HG02970 (cell line): ENCODE results near the gene TUBGCP6.
"Not testable (repeated sequence)": the region's sequence is repeated elsewhere in the genome, so short reads cannot be mapped to it uniquely, and the experiment has no call there.

Experiments used
- ATAC-seq: cut with Tn5 transposase; IDR thresholded peaks from one replicate; pipeline ENCODE4 v1.9.1; 2021; ENCODE audit warnings: mild to moderate bottlenecking, moderate library complexity, moderate number of reproducible peaks; ENCODE audit not compliant: unreplicated experiment, low FRiP score

The TUBGCP6 gene

DNA sequence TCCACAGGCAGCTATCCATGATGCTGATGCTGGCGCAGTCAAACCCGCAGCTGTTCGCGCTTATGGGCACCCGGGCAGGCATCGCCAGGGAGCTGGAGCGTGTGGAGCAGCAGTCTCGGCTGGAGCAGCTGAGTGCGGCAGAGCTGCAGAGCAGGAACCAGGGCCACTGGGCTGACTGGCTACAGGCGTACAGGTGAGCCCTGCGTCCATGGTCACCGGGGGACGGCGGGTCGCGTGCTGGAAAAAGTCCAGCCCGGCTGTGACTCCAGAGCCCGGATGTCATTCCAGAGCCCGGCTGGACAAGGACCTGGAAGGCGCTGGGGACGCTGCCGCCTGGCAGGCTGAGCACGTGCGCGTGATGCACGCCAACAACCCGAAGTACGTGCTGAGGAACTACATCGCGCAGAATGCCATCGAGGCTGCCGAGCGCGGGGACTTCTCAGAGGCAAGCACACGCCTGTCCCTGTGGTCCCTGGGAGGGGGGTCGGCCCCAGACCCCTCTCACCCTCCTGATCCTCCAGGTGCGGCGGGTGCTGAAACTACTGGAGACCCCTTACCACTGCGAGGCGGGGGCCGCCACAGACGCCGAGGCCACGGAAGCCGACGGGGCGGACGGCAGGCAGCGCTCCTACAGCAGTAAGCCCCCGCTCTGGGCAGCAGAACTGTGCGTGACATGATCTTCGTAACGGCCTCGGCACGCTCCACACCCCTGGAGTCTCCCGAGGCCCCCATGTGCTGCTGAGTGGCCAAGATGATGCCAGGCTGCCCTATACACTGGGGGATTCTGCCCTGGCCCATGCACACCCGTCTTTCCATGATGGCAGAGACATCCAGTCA, 27.9 kb downstream of the TUBGCP6 start:
- ATAC-seq, result no peak

DNA sequence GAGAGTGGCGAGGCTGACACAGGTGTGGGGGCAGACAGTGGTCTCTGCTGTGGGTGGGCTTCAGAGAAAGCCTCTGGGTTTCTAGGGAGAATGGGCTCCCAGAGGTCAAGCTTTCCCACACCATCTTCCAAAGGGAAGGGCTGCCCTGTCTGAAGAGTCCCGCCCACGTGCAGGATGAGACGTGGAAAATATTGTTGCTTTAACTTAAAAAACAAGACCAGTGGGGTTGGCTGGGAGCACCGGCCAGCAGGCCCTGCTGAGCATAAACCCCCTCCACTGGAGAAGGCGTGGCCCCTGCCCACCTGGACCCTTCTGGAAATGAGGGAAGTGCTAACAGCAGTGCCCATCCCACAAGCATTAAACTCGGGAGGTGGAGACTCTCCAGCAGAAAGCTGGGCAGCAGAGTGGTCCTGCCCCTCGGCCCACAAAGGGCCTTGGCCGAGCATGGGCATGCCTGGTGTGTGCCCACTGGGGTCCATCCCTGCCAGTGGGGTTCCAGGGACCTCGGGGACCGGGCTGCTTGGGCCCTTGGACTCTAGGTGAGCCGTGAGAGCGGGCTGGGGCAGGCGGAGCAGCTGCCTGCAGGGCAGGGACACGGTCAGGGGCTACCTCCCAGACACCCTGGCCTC, 28.7 kb downstream of the TUBGCP6 start:
- ATAC-seq, result no peak

DNA sequence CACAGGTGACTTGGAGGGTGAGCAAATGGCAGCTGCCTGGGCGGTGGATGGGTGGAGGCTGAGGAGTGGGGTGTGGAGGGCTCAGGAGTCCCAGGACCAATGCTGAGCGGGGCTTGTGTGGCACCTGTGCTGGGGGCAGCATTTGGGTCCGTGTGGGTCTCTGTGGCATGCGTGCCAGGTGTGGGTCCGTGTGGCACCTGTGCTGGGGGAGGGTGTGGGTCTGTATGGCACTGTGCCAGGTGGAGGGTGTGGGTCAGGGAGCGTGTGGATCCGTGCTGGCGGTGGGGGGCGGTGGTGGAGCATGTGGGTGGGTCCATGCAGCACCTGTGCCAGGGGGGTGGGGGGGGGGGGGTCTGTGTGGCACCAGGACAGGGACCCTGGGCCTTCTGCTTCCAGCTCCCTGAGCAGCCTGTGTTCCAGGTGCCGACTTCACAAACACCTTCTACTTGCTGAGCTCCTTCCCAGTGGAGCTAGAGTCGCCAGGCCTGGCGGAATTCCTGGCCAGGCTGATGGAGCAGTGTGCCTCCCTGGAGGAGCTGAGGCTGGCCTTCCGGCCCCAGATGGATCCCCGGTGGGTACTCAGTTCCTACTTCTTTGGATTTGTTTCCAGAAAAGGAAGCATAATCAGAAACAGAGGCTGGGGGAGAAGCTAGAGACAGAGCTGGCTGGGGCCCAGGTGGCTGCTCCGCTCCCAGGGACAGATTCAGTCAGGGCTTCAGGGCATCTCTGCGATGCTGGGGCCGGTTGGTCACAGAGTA, 29.3 kb downstream of the TUBGCP6 start:
- no peak for ATAC-seq

DNA sequence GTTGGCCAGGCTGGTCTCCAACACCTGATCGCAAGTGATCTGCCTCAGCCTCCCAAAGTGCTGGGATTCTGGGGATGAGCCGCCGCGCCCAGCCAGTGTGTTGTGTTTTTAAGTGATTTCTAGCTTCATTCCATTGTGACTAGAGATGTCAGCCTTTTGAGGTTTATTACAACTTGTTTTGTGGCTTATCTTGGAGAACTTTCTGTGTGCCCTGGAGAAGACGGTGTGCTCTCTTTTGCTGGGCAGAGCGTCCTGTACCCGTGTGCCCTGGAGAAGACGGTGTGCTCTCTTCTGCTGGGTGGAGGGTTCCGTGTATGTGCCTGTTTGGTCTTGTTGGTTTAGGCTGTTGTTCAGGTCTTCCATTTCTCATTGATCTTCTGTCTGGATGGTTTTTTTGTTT, 31.6 kb downstream of the TUBGCP6 start:
- ATAC-seq, result no peak

DNA sequence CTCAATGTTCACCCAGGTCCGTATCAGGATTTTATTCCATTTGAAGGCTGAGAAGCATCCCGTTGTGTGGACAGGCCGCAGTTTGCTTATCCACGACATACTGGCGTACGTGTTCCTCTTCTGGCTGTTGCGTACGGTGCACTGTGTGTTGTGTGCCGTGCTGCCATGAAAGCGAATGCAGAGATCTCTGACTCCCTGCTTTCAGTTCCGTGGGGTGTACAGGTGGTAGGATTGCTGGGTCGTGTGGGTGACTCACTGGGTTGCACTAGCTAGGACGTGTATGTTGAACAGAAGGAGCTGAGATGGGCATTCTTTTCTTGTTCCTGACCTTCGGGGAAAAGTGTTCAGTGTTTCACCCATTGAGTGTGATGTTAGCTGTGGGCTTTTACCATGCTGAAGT, 33.7 kb downstream of the TUBGCP6 start:
- ATAC-seq, result no peak

DNA sequence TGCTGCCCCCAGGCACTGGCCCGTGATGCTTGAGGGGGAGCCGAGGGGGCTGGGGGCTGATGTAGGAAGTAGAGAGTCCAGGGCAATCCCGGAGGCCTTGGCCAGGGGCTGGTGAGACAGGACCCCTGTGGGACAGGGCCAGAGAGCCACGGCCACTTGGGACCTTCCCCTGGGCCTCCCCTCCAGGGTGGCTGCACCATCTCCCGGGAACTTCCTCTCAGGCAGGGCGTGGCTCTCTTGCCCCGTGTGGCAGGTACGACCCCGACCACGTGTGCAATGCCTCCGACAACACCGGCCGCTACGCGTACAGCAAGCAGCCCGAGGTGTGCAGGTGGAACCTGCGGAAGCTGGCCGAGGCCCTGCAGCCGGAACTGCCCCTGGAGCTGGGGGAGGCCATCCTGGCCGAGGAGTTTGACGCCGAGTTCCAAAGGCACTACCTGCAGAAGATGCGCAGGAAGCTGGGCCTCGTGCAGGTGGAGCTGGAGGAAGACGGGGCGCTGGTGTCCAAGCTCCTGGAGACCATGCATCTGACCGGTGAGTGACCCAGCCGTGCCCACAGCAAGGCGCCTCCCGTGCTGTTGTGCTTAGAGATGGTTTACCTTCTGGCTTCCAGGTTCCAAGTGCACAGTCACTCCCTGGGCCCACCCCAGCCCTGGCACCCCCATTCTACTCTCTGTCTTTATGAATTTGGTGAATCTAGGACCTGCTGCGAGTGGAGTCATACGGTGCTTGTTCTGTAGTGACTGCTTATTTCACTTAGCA, 34.3 kb downstream of the TUBGCP6 start:
- no peak for ATAC-seq

DNA sequence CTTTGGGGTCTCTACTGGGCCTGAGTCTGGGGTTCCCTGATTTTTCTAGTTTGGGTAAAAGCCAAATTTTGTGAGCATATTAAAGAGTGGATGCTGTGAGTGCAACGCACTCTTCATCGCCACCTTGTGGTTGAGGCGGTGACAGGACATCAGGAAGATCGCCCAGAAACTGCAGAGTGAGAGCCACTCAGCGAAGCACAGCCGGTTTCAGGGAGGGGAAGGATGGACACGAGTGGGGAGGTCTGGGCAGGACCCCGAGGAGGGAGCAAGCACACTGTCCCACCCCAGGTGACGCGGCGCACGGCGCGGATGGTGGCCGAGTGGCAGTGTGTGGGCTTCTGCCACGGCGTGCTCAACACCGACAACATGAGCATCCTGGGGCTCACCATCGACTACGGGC, 34.9 kb downstream of the TUBGCP6 start:
- no peak for ATAC-seq

DNA sequence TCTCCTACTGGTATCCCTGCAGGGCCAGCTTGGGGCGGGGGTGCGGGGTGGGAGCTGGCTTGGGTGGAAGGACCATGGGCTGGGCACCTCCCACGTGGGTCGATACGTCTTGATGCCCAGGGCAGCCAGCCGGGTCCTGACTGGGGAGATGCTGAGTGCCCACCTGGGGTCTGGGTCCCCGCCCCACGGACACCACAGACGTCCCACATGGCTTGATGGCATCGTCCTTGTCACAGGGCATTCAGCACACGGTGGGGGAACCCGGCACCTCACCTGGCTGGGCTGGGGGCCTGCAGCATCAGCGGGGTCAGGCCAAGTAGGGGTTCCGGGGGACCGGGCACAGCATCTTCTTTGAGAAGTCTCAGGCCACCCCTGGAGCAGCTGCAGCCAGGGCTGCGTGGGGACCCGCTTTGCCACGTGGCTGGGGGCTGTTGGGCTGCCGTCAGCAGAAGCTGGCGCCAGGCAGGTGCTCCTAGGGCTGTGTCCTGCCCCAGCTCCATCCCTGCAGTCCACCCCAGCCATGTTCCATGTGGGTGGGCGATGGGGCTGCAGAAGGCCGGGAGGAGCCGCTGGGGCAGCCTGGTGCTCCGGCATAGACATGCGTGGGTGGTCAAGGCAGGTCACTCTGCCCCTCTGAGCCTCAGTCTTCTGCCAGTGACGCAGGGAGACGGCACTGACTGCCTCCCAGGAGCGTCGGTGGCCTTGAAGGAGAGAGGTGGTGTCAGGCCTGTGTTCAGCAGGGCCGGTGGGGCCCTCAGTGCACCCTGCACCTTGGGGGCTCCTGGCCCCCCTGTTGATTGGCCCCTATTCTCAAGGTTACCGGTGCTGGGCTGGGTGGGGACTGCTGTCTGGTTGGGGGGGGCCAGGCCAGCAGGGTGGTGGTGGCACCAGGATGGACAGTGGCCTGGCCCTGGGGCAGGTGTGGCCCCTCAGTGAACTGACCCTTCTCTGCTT, 35.6 kb downstream of the TUBGCP6 start:
- ATAC-seq, result no peak

DNA sequence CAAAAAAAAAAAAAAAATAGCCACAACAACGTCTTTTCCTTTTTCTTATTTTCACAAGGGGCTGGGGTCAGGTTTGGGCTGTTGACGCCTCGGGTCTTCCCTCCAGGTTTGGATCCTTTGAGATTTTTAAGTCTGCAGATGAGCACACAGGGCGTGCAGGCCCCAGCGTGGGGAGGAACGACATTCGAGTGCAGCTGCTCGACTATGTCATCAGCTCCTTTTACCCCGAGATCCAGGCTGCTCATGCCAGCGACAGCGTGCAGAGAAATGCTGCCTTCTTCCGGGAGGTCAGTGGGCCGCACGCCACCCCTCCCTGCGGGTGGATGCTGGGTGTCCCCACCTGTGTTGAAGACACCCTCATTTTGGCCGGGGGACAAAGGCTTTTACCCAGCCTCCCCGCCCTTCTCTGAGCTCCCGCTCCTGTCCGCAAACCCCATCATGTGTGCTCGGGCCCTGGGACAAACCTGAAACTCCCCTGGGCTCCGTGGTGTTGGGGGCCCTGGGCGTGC, 36.3 kb downstream of the TUBGCP6 start:
- ATAC-seq, result no peak

DNA sequence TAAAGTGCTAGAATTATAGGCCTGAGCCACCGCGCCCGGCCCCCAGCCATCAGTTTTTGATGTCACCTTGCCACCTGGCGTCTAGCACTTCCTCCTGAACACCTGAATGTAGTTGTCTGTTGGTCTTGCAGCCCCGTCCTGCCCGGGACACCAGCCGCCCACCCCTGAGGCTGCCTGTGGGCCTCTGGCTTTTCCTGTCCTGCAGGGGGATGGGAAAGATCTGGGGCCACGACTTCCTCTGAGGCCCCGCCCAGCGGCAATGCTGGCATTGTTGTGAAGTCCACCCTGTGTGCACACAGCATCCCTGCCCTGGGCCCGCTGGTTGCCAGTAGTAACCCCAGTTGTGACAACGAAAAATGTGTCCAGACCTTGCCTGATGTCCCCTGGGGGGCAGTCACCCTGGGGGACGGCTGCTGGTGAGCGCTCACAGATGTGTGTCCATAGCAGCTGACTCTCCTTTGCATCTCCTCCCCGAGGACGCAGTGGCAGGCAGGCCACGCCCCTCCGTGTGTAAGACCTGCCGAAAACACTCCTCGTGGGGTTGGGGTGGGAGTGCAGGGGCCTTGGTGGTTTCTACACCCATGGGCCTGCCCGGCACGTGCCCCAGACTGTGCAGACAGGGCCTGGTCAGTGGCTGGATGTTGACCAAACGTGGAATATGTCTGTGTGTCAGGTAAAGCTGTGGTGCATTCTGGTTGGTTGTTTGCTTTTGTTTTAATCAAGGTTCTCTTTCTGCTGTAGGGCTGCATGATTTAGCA, 37.3 kb downstream of the TUBGCP6 start:
- no peak for ATAC-seq

DNA sequence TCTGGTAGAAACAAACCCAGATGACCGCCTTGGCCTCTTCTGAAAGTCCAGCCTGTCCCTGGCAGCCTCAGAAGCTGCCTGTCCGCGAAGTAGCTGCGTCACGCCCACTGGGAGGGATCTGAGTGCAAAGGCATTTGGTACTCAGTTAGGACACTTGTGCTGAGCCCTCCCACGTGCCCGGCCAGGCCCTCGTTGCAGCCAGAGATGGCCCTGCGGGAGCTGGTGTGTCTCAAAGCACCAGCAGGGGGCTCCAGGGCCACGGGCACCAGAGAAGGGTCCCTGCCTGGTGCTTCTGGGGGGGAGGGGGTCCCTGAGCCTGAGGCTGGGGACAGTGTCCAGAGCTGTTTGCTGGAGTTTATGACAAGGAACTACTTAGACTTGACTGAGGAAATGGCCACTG, 38.2 kb downstream of the TUBGCP6 start:
- no peak for ATAC-seq

DNA sequence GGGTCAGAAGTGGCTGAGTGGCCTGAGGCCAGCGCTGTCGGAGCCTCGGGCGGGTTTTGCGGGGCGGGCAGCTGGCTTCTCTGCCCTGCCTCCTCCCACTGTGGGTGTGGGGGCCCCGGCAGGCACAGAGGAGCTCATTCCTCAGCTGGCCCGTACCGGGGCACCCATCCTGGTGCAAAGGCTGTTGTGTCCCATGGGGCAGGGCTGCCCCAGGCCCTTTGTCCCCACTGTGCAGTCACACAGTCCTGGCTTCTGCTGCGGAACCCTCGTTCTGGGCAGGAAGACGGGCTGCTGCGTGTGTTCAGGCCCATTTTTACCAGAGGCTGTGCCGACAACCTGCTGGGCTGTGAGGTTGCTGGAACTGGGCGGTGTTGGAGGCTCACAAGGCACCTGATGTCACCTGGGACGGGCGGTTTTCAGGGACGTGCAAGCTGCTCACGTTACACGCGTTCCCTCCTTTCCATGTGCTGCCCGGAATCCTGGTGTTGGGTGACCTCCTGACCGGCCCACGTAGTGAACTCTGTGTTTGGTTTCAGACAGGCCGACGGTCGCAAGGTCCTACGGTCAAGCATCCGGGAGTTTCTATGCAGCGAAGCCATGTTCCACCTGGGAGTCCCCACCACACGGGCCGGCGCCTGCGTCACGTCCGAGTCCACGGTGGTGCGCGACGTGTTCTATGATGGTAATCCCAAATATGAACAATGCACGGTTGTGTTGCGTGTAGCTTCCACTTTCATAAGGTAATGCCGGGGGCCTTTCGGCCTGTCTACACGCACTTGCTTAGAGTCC, 38.8 kb downstream of the TUBGCP6 start:
- no peak for ATAC-seq

DNA sequence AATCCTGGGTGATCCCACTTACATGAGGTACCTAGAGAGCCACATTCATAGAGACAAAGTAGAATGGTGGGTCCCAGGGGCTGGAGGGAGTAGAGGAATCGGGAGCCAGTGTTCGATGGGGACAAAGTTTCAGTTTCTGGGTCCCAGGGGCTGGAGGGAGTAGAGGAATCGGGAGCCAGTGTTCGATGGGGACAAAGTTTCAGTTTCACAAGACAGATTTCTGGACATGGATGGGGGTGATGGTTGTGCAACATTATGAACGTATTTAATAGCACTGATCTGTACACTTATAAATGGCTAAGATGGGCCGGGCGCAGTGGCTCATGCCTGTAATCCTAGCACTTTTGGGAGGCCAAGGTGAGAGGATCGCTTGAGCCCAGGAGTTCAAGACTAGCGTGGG, 39.8 kb downstream of the TUBGCP6 start:
- ATAC-seq, result not testable (repeated sequence)

DNA sequence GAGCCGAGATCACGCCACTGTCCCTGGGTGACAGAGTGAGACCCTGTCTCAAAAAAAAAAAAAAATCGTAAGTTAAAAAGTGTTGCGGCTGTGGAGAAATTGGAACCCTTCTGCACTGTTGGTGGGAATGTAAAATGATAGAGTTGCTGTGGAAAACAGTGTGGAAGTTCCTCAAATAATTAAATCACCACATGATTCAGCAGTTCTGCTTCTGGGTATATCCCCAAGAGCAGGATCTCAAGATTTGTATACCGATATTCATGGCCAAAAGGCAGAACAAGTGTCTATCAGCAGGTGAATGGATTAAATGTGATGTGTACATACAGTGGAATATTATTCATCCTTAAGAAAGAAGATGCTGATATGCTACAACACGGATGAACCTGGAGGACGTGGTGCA, 40.3 kb downstream of the TUBGCP6 start:
- no peak for ATAC-seq

DNA sequence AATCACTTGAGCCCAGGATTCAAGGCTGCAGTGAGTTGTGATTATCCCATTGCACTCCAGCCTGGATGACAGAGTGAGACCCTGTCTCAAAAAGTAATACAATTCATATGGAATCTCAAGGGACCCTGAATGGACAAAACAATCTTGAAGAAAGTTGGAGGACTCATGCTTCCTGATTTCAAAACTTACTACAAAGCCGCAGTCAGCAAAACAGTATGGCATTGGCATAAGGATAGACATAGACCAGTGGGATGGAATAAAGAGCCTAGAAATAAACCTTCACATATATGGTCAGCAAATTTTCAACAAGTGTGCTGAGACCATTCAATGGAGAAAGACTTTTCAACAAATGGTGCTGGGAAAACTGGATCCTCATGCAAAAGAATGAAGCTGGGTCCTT, 41.5 kb downstream of the TUBGCP6 start:
- ATAC-seq, result no peak

DNA sequence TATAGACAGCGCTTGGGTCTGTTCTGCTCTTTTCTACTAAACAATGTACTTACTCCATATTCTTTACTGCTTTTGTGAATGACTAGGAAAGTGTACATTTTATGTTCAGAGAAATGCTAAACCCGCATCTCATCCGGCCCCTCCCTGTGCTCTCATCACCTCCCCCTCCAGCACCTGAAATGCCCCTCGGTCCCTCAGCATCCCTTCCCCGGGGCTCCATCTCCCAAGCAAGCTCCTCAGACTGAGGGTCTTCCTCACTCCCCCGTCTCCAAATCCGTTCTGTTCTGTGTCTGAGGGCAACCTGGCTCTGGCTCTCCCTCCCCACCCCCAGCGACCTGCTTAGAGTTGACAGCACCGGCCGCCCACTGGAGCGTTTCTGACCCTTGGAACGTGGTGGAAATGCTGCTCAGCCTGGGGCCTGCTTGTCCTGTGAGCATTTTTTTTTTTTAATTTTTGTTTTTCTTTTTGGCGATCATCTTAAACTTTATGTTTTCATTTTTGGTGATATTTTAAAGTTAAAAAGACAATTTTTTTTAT, 42.6 kb downstream of the TUBGCP6 start:
- no peak for ATAC-seq
